ENCODE data around the gene DZIP1L.
A peak's percentile ranks its signal among the peaks of the same experiment; 100 is the strongest.
"Not testable (repeated sequence)": the region's sequence is repeated elsewhere in the genome, so short reads cannot be mapped to it uniquely, and the experiment has no call there.

DZIP1L gene

DNA sequence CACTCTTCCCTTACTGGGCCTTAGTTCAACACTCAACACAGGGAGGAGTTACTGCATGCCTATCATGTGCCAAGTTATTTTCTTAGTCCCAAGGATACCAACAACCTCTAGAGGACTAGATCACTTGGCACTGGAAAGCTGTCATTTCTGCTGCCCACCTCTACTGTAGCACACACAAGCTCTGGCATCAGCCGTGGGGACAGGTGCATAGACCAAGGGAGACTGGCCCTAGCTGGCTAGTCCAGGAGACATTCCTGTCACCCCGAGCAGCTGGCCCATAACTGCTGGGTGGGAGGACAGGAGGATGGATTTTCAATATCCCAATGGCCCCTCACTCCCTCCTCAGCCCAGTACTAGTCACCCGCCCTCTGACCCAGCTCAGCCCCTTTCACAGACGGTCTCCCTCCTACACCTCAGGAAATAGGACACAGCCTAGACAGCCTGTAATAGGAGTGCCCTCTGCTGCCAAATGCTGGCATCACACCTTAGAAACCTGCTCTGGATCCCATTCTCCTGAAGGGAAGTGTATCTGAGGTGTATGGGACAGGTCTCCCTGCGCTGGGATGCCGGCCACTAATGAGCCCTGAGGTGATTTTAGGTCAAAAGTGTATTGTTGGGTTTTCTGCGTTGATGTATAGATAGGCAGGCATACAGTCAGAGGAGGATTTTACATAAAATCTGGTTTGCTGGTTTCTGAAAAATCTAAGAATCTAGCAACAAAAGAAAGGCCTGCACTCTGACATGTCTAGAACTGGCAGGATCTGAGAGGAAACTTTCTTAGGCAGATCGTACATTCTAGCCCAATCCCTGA is 3.4 kb upstream of the DZIP1L start:
- DNase-seq (ENCODE audit: extremely low spot score, insufficient read length, low read depth) (peak; percentile 33), FAIRE-seq (peak; percentile 78)

DNA sequence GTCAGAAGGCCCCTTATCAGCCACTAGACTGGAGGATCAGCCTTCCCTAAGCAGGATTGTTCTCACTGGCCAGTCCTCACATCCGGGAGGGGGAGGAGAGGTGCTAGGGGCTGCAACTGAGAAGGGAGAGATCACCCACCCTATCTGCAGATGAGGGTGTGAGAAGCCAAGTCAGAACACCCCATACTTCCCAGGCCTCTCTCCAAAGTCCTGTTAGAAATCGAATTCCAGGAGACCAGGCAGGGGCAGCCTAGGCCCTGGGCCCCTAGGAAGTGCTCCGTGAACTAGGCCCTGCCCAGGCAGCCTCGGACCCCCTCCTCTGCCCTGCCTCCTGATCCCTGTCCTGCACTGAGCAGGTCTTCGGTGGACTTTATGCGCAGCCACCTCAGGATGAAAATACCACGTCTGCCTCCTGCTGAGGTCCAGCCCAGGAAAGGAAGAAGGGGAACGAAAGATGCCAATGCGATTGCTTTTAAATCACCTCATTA is 933 bp downstream of the DZIP1L start:
- no peak for FAIRE-seq
- DNase-seq (ENCODE audit: extremely low spot score, insufficient read length, low read depth) = no peak

DNA sequence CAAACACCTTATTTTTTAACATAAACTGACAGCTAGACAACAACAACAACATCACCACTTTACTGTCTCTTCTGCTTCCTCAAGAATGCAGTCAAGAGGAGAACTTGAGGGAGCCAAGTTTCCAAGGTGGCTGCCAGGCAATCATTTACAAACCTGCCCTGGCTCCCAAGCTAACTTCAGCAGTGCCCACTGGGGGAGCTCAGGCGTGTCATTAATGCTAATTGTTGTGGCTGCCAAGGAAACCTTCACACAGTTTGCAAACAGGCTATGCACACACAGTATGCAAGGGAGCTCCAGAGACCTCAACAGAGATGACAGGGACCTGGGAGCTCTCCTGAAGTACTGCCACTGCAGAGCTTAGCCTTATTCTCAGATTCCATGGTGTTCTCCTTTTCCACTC is 2.1 kb downstream of the DZIP1L start:
- no peak for DNase-seq (ENCODE audit: extremely low spot score, insufficient read length, low read depth)
- no peak for FAIRE-seq

DNA sequence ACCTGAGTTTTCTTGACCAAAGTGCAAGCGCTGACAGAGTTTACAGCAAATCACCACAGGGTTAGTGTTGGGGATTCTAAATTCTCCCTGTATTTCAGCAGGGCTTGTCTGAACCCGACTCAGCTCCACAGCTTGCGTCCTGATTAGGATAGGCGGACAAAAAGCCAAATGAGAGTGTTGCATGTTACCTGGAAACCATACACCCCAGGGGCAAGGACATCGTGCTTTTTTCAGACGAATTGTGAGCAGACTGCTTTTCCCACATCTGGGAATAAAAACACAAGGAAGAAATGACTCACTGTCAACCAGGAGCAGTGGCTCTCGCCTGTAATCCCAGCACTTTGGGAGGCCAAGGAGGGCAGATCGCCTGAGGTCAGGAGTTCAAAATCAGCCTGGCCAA is 3.0 kb downstream of the DZIP1L start:
- no peak for DNase-seq (ENCODE audit: extremely low spot score, insufficient read length, low read depth)
- FAIRE-seq = no peak

DNA sequence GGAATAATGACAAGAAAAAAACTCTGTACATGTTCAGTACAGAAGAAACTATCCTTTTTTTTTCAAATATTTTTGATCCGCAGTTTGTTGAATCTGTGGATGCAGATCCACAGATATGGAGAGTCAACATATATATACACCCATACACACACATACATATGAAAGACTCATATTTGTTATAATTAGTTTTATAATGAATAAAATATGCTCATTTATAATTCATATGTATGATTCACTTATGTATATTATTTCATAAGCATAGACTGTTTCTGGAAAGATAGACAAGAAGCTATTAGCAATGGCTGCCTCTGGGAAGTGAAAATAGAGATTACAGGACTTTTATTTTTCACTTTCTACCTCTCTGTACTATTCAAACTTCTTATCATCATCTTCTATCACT is 9.8 kb downstream of the DZIP1L start:
- DNase-seq (ENCODE audit: extremely low spot score, insufficient read length, low read depth) = no peak
- FAIRE-seq = no peak

DNA sequence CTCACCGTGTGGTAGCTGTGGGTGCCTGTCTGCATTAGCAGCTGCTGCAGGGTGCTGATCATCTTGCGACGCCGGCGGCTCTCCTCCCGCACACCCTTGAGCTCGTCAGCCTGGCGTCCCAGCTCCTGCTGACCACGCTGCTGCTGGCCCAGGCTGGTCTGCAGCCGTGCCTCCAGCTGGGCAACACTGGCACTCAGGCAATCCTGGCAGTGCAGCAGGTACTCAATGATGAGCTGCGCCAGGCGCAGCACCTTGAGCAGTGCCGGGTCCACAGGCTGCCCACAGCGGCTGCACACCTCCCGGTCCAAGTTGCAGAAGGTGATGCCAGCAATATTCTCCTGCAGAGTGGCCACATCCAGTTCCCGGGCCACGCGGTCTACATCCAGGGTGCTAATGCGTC is 11.9 kb downstream of the DZIP1L start:
- DNase-seq (ENCODE audit: extremely low spot score, insufficient read length, low read depth) (no peak), FAIRE-seq (no peak)

DNA sequence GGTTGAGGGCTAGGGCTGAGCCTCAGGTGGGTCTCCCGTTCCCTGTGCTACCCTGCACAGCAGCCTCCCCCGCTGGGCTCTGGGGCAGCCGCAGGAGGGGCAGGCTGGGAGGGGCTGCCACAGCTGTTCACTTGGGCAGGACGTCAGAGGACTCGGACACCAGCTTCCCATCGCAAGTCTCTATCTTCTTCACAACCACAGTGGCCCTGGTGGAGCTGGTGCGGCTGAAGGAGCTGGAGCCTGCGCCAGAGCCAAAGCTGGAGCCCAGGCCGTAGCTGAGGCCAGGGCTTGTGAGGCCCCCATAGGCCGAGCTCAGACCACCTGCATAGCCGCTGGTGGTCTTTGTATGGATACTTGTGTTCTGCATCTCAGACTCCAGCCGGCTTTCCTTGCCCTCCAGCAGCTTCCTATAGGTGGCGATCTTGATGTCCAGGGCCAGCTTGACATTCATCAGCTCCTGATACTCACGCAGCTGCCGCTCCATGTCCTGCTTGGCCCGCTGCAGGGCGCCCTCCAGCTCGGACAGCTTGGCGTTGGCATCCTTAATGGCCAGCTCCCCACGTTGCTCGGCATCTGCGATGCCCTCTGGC is 14.0 kb downstream of the DZIP1L start:
- not testable (repeated sequence) for FAIRE-seq; DNase-seq (ENCODE audit: extremely low spot score, insufficient read length, low read depth)

DNA sequence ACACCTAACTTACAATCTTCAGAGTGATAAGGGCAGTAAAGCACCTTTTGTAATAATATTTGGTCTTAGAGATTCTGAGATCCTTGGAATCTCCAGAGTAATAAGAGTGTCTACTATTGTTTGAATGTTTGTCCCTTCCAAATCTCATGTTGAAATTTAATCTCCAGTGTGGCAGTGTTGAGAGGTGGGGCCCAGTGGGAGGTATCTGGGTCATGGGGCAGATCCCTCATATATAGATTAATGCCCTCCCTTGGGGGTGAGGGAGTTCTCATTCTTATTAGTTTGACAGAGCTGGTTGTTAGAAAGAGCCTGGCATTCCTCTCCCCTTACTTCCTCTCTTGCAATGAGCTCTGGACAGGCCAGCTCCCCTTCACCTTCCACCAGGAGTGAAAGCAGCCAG is 16.0 kb downstream of the DZIP1L start:
- FAIRE-seq = no peak
- no peak for DNase-seq (ENCODE audit: extremely low spot score, insufficient read length, low read depth)

DNA sequence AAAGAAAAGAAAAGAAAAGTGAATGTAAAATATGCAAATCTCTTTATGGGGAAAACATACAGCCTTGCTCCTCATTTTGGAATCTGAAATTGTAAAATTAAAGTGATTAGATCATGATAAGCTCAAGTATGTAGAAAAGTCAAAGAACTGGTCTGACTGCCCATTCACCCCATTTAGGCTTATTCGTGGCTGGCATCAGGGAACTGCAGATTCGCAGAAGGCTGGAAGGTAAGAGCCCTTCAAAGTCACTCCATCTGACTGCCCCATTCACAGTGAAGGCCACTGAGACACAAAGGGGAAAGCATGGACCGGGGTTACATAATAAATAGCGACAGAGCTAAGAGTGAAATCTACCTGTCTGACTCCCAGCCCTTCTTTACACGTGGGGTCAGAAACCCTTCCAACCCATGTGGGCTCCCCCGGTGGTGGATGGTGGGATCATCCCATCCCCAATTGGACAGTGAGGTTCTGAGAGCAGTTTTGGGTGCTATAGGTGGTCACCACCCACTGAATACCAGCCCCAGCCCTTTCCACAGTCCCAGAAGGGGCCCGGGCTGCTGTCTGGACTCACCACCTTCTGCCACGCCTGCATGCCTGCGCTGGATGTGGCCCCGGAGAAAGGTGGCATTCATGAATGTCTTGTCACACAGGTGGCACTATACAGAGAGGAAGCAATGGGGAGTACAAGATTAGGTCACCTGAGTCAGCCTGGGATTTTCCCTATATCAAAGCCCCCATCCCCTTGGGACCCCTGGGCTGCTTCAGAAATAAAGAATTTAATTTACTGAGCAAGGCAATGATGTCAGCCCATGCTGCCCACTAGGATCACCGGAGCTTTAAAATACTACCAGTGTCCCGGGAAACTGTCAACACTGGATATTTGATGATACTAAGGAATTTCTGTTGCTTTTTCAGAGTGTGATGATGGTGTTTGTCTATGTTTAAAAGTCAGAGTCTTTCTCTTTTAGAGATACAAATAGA is 17.9 kb downstream of the DZIP1L start:
- DNase-seq (ENCODE audit: extremely low spot score, insufficient read length, low read depth) (no peak), FAIRE-seq (no peak)

DNA sequence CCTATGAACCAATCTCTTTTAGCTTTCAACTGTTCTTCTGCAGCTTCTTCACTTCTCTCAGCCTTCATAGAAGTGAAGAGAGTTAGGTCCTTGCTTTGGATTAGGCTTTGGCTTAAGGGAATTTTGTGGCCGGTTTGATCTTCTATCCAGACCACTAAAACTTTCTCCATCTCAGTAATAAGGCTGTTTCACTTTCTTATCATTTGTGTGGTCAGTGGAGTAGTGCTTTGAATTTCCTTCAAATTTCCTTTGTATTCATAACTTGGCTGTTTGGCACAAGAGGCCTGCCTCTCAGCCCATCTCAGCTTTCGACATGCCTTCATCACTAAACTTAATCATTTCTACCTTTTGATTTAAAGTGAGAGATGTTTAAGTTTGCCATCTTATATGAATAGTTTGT is 21.7 kb downstream of the DZIP1L start:
- FAIRE-seq (no peak), DNase-seq (ENCODE audit: extremely low spot score, insufficient read length, low read depth) (no peak)

DNA sequence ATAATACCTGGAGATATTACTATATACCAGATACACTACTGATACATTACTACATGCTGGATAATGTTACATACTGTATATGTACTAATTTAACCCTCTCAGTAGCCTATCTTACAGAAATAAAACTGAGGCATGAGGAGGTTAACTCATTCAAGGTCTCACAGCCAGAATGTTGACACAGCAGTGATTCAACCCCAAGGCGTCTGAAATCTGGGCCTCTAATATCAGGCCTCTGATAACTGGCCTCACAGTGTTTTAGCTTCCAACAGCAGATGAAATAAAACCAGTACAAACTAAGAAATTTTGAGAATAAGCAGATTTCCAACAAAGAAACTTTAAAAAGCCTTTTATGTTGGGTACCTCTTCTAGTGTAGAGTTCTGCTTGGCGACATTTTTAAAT is 23.4 kb downstream of the DZIP1L start:
- FAIRE-seq = no peak
- DNase-seq (ENCODE audit: extremely low spot score, insufficient read length, low read depth) = no peak

DNA sequence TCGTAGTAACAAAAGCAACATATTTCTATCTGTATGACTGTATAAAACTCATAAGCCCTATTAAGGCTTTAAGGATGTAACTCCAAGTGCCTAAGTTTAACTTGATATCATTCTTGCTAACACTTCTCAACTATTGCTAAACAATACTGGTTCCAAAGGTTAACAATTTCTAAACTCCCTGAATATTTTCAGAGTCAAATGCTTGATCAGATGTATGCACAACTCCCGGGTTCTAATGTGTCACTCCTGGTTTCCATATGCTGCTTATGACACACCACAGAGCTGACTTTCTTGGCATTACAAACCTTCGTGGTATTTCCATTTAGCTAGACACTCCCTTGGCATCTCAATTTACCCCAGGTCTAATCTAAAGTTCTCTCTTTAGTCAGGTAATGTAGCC is 26.3 kb downstream of the DZIP1L start:
- no peak for DNase-seq (ENCODE audit: extremely low spot score, insufficient read length, low read depth)
- FAIRE-seq = no peak

DNA sequence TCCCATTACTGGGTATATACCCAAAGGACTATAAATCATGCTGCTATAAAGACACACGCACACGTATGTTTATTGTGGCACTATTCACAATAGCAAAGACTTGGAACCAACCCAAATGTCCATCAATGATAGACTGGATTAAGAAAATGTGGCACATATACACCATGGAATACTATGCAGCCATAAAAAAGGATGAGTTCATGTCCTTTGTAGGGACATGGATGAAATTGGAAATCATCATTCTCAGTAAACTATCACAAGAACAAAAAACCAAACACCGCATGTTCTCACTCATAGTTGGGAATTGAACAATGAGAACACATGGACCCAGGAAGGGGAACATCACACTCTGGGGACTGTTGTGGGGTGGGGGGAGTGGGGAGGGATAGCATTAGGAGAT is 29.7 kb downstream of the DZIP1L start:
- FAIRE-seq; DNase-seq (ENCODE audit: extremely low spot score, insufficient read length, low read depth): not testable (repeated sequence)

DNA sequence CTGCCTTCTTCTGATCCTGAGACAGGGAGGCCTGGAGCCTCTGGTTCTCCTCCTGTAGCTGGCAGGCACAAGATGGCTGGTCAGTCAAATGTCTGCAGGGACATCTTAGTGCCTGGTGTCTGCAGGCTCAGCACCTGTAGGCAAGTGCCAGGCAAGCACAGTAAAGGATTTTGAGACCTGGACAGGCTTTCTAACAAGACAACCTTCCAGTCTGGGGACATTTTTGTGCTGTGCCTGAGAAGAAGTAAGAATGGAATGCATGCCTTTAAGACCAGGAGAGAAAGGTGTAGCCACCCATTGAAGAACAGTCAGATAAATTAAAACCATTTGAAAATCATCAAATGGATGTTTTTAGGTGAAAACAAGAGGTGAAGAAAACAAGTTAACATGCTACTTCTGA is 31.2 kb downstream of the DZIP1L start:
- DNase-seq (ENCODE audit: extremely low spot score, insufficient read length, low read depth) (no peak), FAIRE-seq (no peak)

DNA sequence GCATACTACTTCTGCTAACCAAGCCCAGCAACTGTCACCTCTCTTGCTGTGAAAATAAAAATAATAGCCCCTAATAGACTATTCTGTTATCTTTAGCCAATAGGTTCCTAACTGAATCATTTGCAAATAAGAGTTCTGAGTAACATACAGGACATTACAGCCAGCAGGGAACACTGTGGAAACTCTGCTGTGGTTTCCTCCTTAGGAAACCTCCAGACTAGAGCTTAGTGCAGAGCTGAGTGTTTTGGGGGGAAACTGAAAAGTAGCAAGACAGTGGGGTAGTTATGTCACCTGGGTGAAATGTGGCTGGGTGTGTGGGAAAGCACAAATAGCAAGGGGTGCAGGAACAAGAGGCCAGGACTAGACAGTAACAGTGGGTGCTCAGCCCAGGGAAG is 32.4 kb downstream of the DZIP1L start:
- no peak for DNase-seq (ENCODE audit: extremely low spot score, insufficient read length, low read depth)

DNA sequence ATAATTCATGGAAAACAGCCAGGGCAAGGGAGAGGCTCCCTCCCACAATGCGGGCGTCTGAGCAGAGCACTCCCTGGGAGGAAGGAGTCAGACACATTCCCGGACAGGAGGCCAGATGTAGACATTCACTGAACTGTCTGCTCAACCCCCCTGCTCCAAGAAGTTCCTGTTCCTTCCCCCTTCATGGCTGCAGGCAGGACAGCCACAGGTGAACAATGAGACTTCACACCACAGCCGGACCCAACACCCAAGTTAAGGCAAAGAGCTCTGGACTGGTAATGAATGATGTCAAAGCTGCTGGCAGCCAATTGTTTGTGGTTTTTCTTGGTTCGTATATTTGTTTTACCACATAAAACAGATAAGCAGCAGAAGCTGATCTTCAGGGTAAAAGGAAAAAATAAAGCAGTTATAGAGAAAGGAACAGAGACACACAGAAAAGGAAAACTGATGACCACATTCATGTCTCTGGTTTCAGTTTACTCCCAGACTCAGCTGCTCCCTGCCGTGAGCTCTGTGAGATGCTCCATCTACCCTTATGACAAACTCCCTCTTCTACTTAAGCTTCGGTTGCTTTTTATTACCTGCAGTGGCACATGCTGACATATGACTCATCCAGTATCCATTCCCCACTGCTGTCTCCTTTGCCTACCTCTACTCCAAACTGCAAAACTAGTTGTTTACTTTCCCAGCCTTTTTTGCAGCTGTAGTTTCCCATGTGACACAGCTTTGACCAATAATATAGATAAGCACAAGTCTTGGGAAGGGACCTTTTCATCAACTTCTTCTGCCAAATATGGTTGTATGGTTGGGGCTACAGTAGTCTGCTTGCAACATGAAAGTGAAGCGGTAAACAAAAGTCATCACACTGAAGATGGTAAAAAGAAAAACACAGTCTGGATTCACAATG is 33.1 kb downstream of the DZIP1L start:
- FAIRE-seq (no peak), DNase-seq (ENCODE audit: extremely low spot score, insufficient read length, low read depth) (no peak)

More for the DNA sequence above, 32.4 kb downstream of the DZIP1L start:
- FAIRE-seq = no peak

DNA sequence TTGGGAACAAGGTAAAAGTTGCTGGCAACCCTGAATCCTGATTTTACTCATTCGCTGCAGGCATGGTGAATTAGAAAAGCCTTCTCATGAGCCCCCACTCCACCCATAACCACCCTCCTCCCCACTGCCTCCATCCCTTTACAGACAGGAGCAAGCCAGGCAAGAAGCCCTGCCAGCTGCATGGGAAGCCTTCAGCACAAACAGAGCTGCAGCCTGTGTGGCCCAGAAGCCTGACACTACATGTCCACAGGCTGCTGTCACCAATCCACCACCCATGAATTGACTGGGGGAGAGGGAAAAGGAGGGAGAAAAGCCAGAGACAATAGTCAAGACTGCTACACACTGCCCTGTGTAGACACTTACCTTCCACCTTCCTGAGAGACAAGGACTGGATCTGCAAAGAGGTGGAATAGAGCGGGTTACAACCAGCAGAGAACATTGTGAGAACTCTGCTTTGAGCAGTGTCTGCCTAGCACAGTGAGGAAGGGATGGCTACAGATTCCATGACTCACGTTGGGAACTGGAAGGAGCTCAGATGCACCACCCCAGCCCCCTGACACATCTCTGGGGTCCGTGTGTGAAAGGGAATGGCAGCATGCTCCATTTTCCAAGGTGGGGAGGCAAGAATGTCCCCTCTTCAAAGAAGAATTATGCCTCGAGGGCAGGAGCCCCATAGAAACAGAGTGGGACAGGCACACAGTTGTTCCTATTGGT is 33.9 kb downstream of the DZIP1L start:
- no peak for FAIRE-seq

DNA sequence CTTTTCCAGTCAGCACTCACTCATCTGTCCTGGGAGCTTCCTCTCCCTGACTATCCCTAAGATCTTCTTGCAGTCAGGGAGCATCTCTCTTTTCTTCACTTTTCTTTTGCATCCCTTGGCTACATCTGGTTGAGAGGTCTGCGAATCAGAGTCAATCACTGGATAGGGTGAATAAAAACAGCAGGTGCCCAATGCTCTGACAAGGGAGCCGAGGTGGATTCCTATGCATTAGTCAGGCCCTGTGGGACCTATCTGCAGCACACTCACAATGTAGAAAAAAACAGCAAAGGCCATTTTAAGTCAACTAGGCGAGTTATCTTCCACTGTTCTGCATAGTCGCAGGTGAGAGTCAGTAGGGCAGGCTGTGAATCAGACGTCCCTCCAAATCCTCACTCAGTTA is 35.5 kb downstream of the DZIP1L start:
- no peak for DNase-seq (ENCODE audit: extremely low spot score, insufficient read length, low read depth)
- FAIRE-seq = no peak

More for the DNA sequence above, 33.9 kb downstream of the DZIP1L start:
- DNase-seq (ENCODE audit: extremely low spot score, insufficient read length, low read depth) = no peak

DNA sequence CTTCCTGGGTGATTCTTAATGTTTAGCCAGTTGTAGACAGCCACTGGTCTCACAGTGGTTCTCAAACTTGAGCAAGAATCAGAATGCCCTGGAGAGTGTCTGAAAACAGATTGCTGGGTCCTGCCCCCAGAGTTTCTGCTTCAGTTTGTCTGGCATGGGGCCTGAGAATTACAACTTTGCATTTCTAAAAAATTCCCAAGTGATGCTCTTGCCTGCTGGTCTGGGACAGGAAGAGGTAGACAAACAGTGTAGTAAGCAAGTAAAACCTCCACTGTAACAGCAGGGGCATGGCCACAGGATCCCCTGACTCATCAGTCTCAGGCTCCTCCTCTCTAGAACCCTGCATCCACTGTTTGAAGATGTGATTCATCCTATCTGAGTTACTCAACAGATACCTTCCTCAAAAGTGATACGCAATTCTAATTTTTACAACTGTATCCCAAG is 36.5 kb downstream of the DZIP1L start:
- FAIRE-seq (no peak), DNase-seq (ENCODE audit: extremely low spot score, insufficient read length, low read depth) (no peak)
